H1 (cell line): Measurements from ENCODE around the gene ARID5A. TPM values are rescaled to one million over a fixed set of nuclear protein-coding genes. Genes with fewer than 3 reads are reported as not detected.

Experiments used
- CTCF ChIA-PET: fragments of 300-600 bp; sonication (Branson Sonifier 250); formaldehyde crosslinking; loops from one replicate; lab custom pipeline; 2021; ENCODE audit not compliant: partially characterized antibody; lab: Charles Lee
- POLR2A ChIA-PET: fragments of 300-600 bp; sonication (Branson Sonifier 250); formaldehyde crosslinking; loops from one replicate; lab custom pipeline; 2021; ENCODE audit warnings: inconsistent platforms; ENCODE audit not compliant: partially characterized antibody; lab: Charles Lee
- DNase-seq, 2 experiments: peaks; one replicate each; pipeline versions ENCODE4 v3.0.0 to v3.0.0-alpha.2; 2010 to 2022; ENCODE audit warnings: low spot score in 2 of 2, low read depth in 1 of 2, mixed read lengths in 1 of 2
- FAIRE-seq: peaks from 2 replicates; lab custom pipeline; 2011; peaks lifted over from hg19 to GRCh38; lab: Jason Lieb, UNC
- H2AFZ ChIP-seq: 2 replicates; pipeline ENCODE4 v1.8.1; 2012; ENCODE audit warnings: low read length, inconsistent platforms
- H2AK5ac ChIP-seq: 2 replicates; pipeline ENCODE4 v1.6.1; 2013; ENCODE audit warnings: low read depth, low read length
- H2BK120ac ChIP-seq: replicated peaks from 2 replicates; pipeline ENCODE3; 2013; ENCODE audit warnings: low read depth, low read length, inconsistent platforms
- H2BK12ac ChIP-seq: 2 replicates; pipeline ENCODE4 v1.6.1; 2013; ENCODE audit warnings: low read depth, low read length
- H2BK15ac ChIP-seq: 2 replicates; pipeline ENCODE4 v1.6.1; 2013; ENCODE audit warnings: low read length
- H2BK20ac ChIP-seq: 2 replicates; pipeline ENCODE4 v1.6.1; 2013; ENCODE audit warnings: low read length
- H2BK5ac ChIP-seq: 2 replicates; pipeline ENCODE4 v1.6.1; 2013; ENCODE audit warnings: low read depth, low read length
- H3K14ac ChIP-seq: 2 replicates; pipeline ENCODE4 v1.6.1; 2013; ENCODE audit warnings: inconsistent platforms; ENCODE audit not compliant: insufficient read length
- H3K18ac ChIP-seq: 2 replicates; pipeline ENCODE4 v1.6.1; 2013; ENCODE audit warnings: low read length; ENCODE audit errors: extremely low read depth
- H3K23ac ChIP-seq: 2 replicates; pipeline ENCODE4 v1.6.1; 2013; ENCODE audit warnings: inconsistent platforms; ENCODE audit not compliant: insufficient read length
- H3K23me2 ChIP-seq: 2 replicates; pipeline ENCODE4 v1.6.1; 2013; ENCODE audit warnings: low read depth, low read length
- H3K27ac ChIP-seq: 2 replicates; pipeline ENCODE4 v1.6.1; 2011; ENCODE audit warnings: low read depth, low read length, inconsistent platforms
- H3K27me3 ChIP-seq, 4 experiments: replicated peaks in 1 of 4; 1 replicate in 1 of 4; 2 replicates in 3 of 4; pipeline versions ENCODE4 v1.6.1 to v1.8.1; 2011 to 2013; ENCODE audit warnings: low read length in 3 of 4, mild to moderate bottlenecking in 3 of 4, inconsistent platforms in 2 of 4, mixed read lengths in 2 of 4, moderate library complexity in 1 of 4; ENCODE audit not compliant: control insufficient read depth in 3 of 4, insufficient read depth in 3 of 4; ENCODE audit errors: extremely low read depth in 1 of 4
- H3K36me3 ChIP-seq, 4 experiments: 2 replicates each; pipeline versions ENCODE4 v1.6.1 to v1.8.1; 2011 to 2013; ENCODE audit warnings: mild to moderate bottlenecking in 4 of 4, low read length in 3 of 4, moderate library complexity in 2 of 4, control low read depth in 1 of 4, inconsistent platforms in 1 of 4; ENCODE audit not compliant: insufficient read depth in 4 of 4, control insufficient read depth in 2 of 4
- H3K4ac ChIP-seq: replicated peaks from 2 replicates; pipeline ENCODE3; 2013; ENCODE audit warnings: low read length, low read depth, mixed read lengths, inconsistent platforms; ENCODE audit not compliant: insufficient read length
- H3K4me1 ChIP-seq, 4 experiments: replicated peaks in 1 of 4; 1 replicate in 1 of 4; 2 replicates in 3 of 4; pipeline versions ENCODE4 v1.6.1 to v1.8.1; 2011 to 2013; ENCODE audit warnings: low read length in 3 of 4, inconsistent platforms in 2 of 4, mixed read lengths in 1 of 4; ENCODE audit not compliant: insufficient read depth in 4 of 4, control insufficient read depth in 3 of 4
- H3K4me2 ChIP-seq, 2 experiments: 2 replicates each; pipeline versions ENCODE4 v1.6.1 to v1.8.1; 2011 to 2013; ENCODE audit warnings: low read depth in 2 of 2, low read length in 2 of 2, control low read depth in 1 of 2, inconsistent platforms in 1 of 2, mild to moderate bottlenecking in 1 of 2; ENCODE audit not compliant: insufficient read depth in 1 of 2
- H3K4me3 ChIP-seq, 4 experiments: fragments of 200-600, 300-600 bp in 1 of 4; sonication (generic), shearing (Covaris generic), sonication (Bioruptor Twin) in 1 of 4; 2 replicates each; pipeline versions ENCODE4 v1.5.1 to v1.8.1; 2011 to 2016; ENCODE audit warnings: low read length in 4 of 4, low read depth in 3 of 4, control low read depth in 2 of 4, inconsistent platforms in 2 of 4, mild to moderate bottlenecking in 2 of 4, mixed read lengths in 1 of 4, moderate library complexity in 1 of 4; ENCODE audit not compliant: insufficient read depth in 2 of 4; ENCODE audit errors: extremely low read depth in 1 of 4
- H3K56ac ChIP-seq: replicated peaks from 2 replicates; pipeline ENCODE3; 2013; ENCODE audit warnings: low read depth, mild to moderate bottlenecking, mixed read lengths, low read length, inconsistent platforms; ENCODE audit not compliant: insufficient read length
- H3K79me1 ChIP-seq: 2 replicates; pipeline ENCODE4 v1.6.1; 2013; ENCODE audit warnings: low read depth, low read length, control low read depth
- H3K79me2 ChIP-seq, 2 experiments: 2 replicates each; pipeline versions ENCODE4 v1.6.1 to v1.8.1; 2012 to 2013; ENCODE audit warnings: low read length in 2 of 2, mild to moderate bottlenecking in 2 of 2, inconsistent platforms in 1 of 2; ENCODE audit not compliant: insufficient read depth in 2 of 2, control insufficient read depth in 1 of 2
- H3K9ac ChIP-seq, 4 experiments: replicated peaks in 1 of 4; 1 replicate in 1 of 4; 2 replicates in 3 of 4; pipeline versions ENCODE4 v1.6.1 to v1.8.1; 2011 to 2013; ENCODE audit warnings: low read depth in 3 of 4, low read length in 3 of 4, control low read depth in 2 of 4, mild to moderate bottlenecking in 2 of 4, moderate library complexity in 2 of 4, inconsistent platforms in 1 of 4; ENCODE audit errors: extremely low read depth in 1 of 4
- H3K9me3 ChIP-seq, 2 experiments: 2 replicates each; pipeline versions ENCODE4 v1.6.1 to v1.8.1; 2012 to 2013; ENCODE audit warnings: mild to moderate bottlenecking in 2 of 2, moderate library complexity in 2 of 2, control low read depth in 1 of 2, inconsistent platforms in 1 of 2, low read depth in 1 of 2, low read length in 1 of 2, mixed read lengths in 1 of 2; ENCODE audit not compliant: insufficient read depth in 2 of 2
- H4K20me1 ChIP-seq, 2 experiments: replicated peaks in 1 of 2; 2 replicates each; pipeline versions ENCODE3 to v1.8.1; 2011 to 2013; ENCODE audit warnings: inconsistent platforms in 2 of 2, low read length in 2 of 2, mild to moderate bottlenecking in 1 of 2; ENCODE audit not compliant: insufficient read depth in 2 of 2, control insufficient read depth in 1 of 2
- H4K5ac ChIP-seq: 2 replicates; pipeline ENCODE4 v1.6.1; 2013; ENCODE audit warnings: low read length, low read depth, mixed read lengths, inconsistent platforms; ENCODE audit not compliant: insufficient read length
- H4K8ac ChIP-seq: 2 replicates; pipeline ENCODE4 v1.8.0; 2013; ENCODE audit warnings: mild to moderate bottlenecking, moderate library complexity, low read length, inconsistent platforms; ENCODE audit not compliant: insufficient read depth; ENCODE audit errors: extremely low read depth
- H4K91ac ChIP-seq: replicated peaks from 2 replicates; pipeline ENCODE3; 2013; ENCODE audit warnings: low read length, mixed read lengths, inconsistent platforms; ENCODE audit not compliant: insufficient read length
- BCL11A ChIP-seq, 2 experiments: IDR thresholded peaks; one replicate each; pipeline ENCODE4 v1.6.1; 2011; ENCODE audit warnings: low read depth in 2 of 2, low read length in 2 of 2, mild to moderate bottlenecking in 2 of 2
- CBX8 ChIP-seq: fragments of 300-800, 300-1000 bp; sonication (generic); IDR thresholded peaks from 2 replicates; pipeline ENCODE4 v1.7.1; 2016; ENCODE audit warnings: low read depth, low read length, borderline replicate concordance
- CEBPB ChIP-seq: IDR thresholded peaks from 2 replicates; pipeline ENCODE4 v1.6.1; 2012; ENCODE audit warnings: low read depth, low read length
- CHD2 ChIP-seq: IDR thresholded peaks from 2 replicates; pipeline ENCODE4 v1.6.1; 2012; ENCODE audit warnings: low read length, improper control_type of control experiment
- CREB1 ChIP-seq: IDR thresholded peaks from 2 replicates; pipeline ENCODE4 v1.6.1; 2012; ENCODE audit warnings: inconsistent platforms
- E2F6 ChIP-seq: IDR thresholded peaks from 2 replicates; pipeline ENCODE4 v1.6.1; 2012; ENCODE audit warnings: inconsistent platforms
- EGR1 ChIP-seq: IDR thresholded peaks from 2 replicates; pipeline ENCODE4 v1.6.1; 2011; ENCODE audit warnings: low read depth, low read length, borderline replicate concordance
- NANOG ChIP-seq: IDR thresholded peaks from 2 replicates; pipeline ENCODE4 v1.6.1; 2011; ENCODE audit warnings: low read length, low read depth, mild to moderate bottlenecking, inconsistent platforms; ENCODE audit not compliant: insufficient read depth, poor library complexity, severe bottlenecking
- NRF1 ChIP-seq: IDR thresholded peaks from 2 replicates; pipeline ENCODE4 v1.6.1; 2011; ENCODE audit warnings: mild to moderate bottlenecking, low read depth, low read length, improper control_type of control experiment
- PHF8 ChIP-seq: fragments of 200-600 bp; sonication (generic); conservative IDR thresholded peaks from 2 replicates; pipeline ENCODE4 v1.7.1; 2012; ENCODE audit warnings: low read depth, mild to moderate bottlenecking, inconsistent platforms, low read length, moderate library complexity
- SP2 ChIP-seq: IDR thresholded peaks from 2 replicates; pipeline ENCODE4 v1.6.1; 2012; ENCODE audit warnings: mild to moderate bottlenecking, low read length, inconsistent platforms
- polyA plus RNA-seq, 7 experiments: library from polyadenylated mRNA; depleted of rRNA in 3 of 7; stranded (reverse) in 5 of 7; unstranded in 2 of 7; fragments of >200 nt in 5 of 7; fragments of 200-250 nt in 2 of 7; gene quantifications; 1 replicate in 5 of 7; 2 replicates in 1 of 7; 4 replicates in 1 of 7; pipeline versions ENCODE4 v1.2.1 to v1.2.3, GENCODE V29; 2011 to 2013; ENCODE audit warnings: missing spikeins in 2 of 7, mixed read lengths in 2 of 7
- total RNA-seq: library from RNA; stranded (reverse); fragmentation: NEBNext Ultra II Directional; extraction: Animal tissue kit (Norgen Biotek cat#: 25700); gene quantifications from 2 replicates; pipeline ENCODE4 v1.2.1, GENCODE V29; 2021

Gene ARID5A
- total and polyA plus RNA-seq, 2 of the 8 experiments (the other 6 are each of a cell fraction or from before 2014, with no cell fraction given) = 3.3 to 5.3 TPM

- Histone ChIP-seq H4K8ac (no peak overlapping the region), H3K23me2 (no peaks in the 10 kb centered on the region), H3K4me3 (no peak overlapping the region), H2BK15ac (no peak overlapping the region), H3K36me3 (peaks cover 5 to 69% (median 39%) of the 10 kb centered on the region in 4 experiments), H2BK120ac (no peak overlapping the region), H3K79me1 (no peaks in the 10 kb centered on the region), H3K4me2 (no peak overlapping the region), H3K27ac (no peak overlapping the region), H2BK20ac (no peak overlapping the region), H3K14ac (no peak overlapping the region), H2BK5ac (no peak overlapping the region), H3K9ac (no peak overlapping the region), H3K23ac (no peak overlapping the region), H3K9me3 (no peaks in the 10 kb centered on the region), H3K56ac (no peak overlapping the region), H3K79me2 (no peaks in the 10 kb centered on the region), H4K5ac (no peak overlapping the region), H4K20me1 (peaks cover 0 to 2% of the 10 kb centered on the region in 2 experiments), H2AK5ac (no peak overlapping the region), H3K4me1 (no peaks in the 10 kb centered on the region), H4K91ac (no peak overlapping the region), H2BK12ac (no peak overlapping the region), H3K27me3 (no peaks in the 10 kb centered on the region), H3K18ac (no peak overlapping the region), H3K4ac (no peak overlapping the region), H2AFZ (no peak overlapping the region)
- DNase-seq (no peak), FAIRE-seq (no peak)
- POLR2A ChIA-PET = interaction anchor here (0.9 kb wide), 1 partner anchor 14 kb away, joined by 3 read pairs; no protein-coding TSS in a partner anchor
- no peak for TF ChIP-seq SP2
- no peak for TF ChIP-seq CBX8
- TF ChIP-seq PHF8 = no peak
- TF ChIP-seq CREB1 = no peak
- TF ChIP-seq NRF1 = no peak
- TF ChIP-seq EGR1 = no peak
- no peak for TF ChIP-seq CHD2
- TF ChIP-seq E2F6 = no peak
- no peak for TF ChIP-seq CEBPB
- no peak for TF ChIP-seq BCL11A (IDR thresholded peaks at IDR 0.05; ENCODE audit: low read depth in 2 of 2, low read length in 2 of 2)
- no peak for TF ChIP-seq NANOG
- CTCF ChIA-PET = no interaction called here
Measured at GRCh38 chr2:96596596-96596995, 60.0 kb downstream of the ARID5A start.
